ENCODE data around the gene NPBWR2. TPM values are rescaled to one million over a fixed set of nuclear protein-coding genes. Genes with fewer than 3 reads are reported as not detected.
A peak's percentile ranks its signal among the peaks of the same experiment; 100 is the strongest.
"Not testable (repeated sequence)": the region's sequence is repeated elsewhere in the genome, so short reads cannot be mapped to it uniquely, and the experiment has no call there.

NPBWR2 gene
- total RNA-seq, 1 donor from 2014 or later: not detected

DNA sequence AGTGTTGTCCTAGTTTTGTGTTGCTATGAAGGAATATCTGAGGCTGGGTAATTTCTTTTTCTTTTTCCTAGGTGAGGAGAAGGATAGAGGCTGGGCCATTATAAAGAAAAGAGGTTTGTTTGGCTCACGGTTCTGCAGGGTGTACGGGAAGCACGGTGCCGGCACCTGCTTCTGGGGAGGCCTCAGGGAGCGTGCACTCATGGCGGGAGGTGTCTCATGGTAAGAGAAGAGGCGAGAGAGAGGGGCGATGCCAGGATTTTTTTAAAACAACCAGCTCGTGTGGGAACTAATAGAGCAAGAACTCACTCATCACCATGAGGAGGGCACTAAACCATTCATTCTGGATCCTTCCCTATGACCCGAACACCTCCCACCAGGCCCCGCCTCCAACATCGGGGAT lies 14.2 kb upstream of the NPBWR2 start:
- Mint-ChIP-seq H3K9me3 (ENCODE audit: unreplicated experiment) (no peaks in the 10 kb centered on the region), H3K27ac (ENCODE audit: unreplicated experiment) (no peak overlapping the region), H3K27me3 (ENCODE audit: unreplicated experiment) (peaks cover 34% of the 10 kb centered on the region), H3K4me1 (ENCODE audit: unreplicated experiment) (peaks cover 3% of the 10 kb centered on the region), H3K4me3 (ENCODE audit: unreplicated experiment) (no peak overlapping the region), H3K36me3 (ENCODE audit: unreplicated experiment) (no peaks in the 10 kb centered on the region)
- no peak for DNase-seq (ENCODE audit: extremely low spot score, unreplicated experiment)
- TF ChIP-seq, protein P1, sequence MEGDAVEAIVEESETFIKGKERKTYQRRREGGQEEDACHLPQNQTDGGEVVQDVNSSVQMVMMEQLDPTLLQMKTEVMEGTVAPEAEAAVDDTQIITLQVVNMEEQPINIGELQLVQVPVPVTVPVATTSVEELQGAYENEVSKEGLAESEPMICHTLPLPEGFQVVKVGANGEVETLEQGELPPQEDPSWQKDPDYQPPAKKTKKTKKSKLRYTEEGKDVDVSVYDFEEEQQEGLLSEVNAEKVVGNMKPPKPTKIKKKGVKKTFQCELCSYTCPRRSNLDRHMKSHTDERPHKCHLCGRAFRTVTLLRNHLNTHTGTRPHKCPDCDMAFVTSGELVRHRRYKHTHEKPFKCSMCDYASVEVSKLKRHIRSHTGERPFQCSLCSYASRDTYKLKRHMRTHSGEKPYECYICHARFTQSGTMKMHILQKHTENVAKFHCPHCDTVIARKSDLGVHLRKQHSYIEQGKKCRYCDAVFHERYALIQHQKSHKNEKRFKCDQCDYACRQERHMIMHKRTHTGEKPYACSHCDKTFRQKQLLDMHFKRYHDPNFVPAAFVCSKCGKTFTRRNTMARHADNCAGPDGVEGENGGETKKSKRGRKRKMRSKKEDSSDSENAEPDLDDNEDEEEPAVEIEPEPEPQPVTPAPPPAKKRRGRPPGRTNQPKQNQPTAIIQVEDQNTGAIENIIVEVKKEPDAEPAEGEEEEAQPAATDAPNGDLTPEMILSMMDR (IDR thresholded peaks at IDR 0.05): no peak

DNA sequence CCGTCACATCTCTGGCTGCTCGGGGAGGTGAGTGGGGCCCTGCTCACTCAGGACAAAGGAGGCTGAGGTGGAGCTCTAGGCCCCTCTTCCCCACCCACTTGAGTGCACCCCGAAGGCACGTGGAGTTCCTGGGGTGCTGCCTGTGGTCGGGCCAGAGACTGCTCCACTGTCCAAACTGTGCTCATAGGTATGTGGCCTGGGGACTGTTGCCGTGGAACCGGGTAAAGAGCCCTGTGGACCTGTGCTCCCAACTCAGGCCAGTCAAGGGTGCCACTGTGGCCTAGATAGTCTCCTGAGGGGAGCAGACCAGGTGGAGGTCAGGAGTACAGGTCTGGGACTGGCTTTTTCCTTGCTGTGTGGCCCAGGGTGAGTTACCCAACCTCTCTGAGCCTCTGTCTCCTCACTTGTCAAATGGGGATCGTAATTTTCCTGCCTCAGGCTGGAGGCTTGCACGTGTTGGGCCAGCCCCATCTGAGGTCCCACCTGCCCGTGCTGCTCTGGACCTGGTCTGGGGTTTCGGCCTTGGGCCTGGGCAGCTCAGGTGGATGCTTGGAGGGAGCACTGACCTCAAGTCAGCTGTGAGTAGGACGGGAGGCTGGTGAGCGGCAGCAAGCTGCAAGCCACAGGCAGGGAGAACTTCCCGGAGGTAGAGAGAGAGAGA lies 12.4 kb upstream of the NPBWR2 start:
- no peak for DNase-seq (ENCODE audit: extremely low spot score, unreplicated experiment)
- Mint-ChIP-seq H3K27ac (ENCODE audit: unreplicated experiment) (peak overlapping the region; percentile 60), H3K36me3 (ENCODE audit: unreplicated experiment) (no peaks in the 10 kb centered on the region)

DNA sequence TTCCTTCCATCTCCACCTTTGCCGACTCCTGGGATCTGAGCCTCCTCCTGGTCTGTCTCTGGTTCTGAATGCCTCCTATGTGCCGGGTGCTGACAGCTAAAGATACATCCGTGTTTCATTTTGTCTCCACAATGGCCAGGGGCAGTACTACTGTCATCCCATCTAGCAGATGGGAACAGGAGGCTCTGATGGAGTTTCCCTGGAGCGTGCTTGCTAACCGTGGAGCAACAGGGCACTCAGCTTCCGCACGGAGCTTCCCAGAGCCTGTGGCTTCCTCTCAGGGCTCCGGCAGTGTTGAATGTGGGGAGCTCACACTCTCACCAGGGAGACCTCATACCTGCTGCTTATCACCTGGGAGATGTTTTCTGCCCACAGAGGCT lies 11.9 kb upstream of the NPBWR2 start:
- no peaks in the 10 kb centered on the region for H3K36me3 Mint-ChIP-seq (ENCODE audit: unreplicated experiment)
- peaks cover 27% of the 10 kb centered on the region for H3K27me3 Mint-ChIP-seq (ENCODE audit: unreplicated experiment)
- no peaks in the 10 kb centered on the region for H3K9me3 Mint-ChIP-seq (ENCODE audit: unreplicated experiment)
- DNase-seq (ENCODE audit: extremely low spot score, unreplicated experiment): no peak
- TF ChIP-seq, protein P1 (IDR thresholded peaks at IDR 0.05): no peak
- H3K4me1 Mint-ChIP-seq (ENCODE audit: unreplicated experiment): peaks cover 3% of the 10 kb centered on the region
- H3K27ac Mint-ChIP-seq (ENCODE audit: unreplicated experiment): no peak overlapping the region
- H3K4me3 Mint-ChIP-seq (ENCODE audit: unreplicated experiment): no peak overlapping the region

More for the DNA sequence above, 12.4 kb upstream of the NPBWR2 start:
- Mint-ChIP-seq H3K4me3 (ENCODE audit: unreplicated experiment) (no peak overlapping the region), H3K9me3 (ENCODE audit: unreplicated experiment) (no peaks in the 10 kb centered on the region), H3K27me3 (ENCODE audit: unreplicated experiment) (peaks cover 30% of the 10 kb centered on the region), H3K4me1 (ENCODE audit: unreplicated experiment) (peaks cover 3% of the 10 kb centered on the region)
- TF ChIP-seq, protein P1 (IDR thresholded peaks at IDR 0.05): no peak

DNA sequence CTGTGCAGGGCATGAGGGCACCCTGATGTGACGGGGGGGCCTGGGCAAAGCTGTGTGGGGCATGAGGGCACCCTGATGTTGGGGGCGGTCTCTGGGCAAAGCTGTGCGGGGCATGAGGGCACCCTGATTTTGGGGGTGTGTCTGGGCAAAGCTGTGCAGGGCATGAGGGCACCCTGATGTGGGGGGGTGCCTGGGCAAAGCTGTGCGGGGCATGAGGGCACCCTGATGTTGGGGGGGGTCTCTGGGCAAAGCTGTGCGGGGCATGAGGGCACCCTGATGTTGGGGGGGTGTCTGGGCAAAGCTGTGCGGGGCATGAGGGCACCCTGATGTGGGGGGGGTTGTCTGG lies 10.0 kb upstream of the NPBWR2 start:
- H3K4me3 Mint-ChIP-seq (ENCODE audit: unreplicated experiment); H3K27ac Mint-ChIP-seq (ENCODE audit: unreplicated experiment); H3K4me1 Mint-ChIP-seq (ENCODE audit: unreplicated experiment); H3K9me3 Mint-ChIP-seq (ENCODE audit: unreplicated experiment); H3K36me3 Mint-ChIP-seq (ENCODE audit: unreplicated experiment); DNase-seq (ENCODE audit: extremely low spot score, unreplicated experiment): not testable (repeated sequence)
- peaks cover 11% of the 10 kb centered on the region for H3K27me3 Mint-ChIP-seq (ENCODE audit: unreplicated experiment)

DNA sequence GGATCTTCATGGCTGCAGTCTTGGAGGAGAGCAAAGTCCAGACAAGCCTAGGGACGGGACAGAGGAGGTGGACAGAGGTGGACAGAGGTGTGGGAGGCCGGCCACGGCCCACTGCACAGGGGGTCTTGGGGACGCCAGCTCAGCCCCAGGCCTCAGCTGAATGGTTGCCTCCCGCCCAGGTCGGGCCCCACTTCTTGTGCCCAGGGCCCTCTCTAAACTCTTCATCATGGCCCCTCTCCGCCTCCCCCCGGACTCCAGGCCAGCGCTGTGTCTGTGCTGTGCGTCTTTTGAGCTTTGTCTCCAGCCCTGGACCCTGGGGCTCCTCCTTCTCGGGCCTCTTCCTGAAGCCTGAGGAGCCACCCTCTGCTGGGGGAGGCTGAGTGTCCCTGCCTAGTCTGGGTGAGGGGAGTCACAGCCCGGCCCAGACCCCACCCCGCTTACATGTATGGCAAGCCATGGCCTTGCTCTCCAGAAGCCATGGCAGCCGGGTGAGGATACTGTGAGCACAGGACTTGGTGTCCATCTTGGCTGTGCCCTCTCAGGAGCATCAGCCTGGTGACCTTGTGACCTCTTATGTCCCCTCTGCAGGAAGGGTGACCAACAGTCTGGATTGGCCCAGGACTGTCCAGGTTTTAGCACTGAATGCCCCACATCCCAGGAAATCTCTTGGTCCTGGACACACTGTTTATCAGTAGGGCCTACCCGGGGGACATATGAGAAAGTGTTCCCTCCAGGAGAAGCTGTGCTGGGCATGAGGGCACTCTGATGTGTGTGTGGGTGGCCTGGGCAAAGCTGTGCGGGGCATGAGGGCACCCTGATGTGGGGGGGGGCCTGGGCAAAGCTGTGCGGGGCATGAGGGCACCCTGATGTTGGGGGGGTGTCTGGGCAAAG lies 9.4 kb upstream of the NPBWR2 start:
- DNase-seq (ENCODE audit: extremely low spot score, unreplicated experiment): peak; percentile 74
- Mint-ChIP-seq H3K4me3 (ENCODE audit: unreplicated experiment) (no peak overlapping the region), H3K27ac (ENCODE audit: unreplicated experiment) (no peak overlapping the region), H3K9me3 (ENCODE audit: unreplicated experiment) (no peaks in the 10 kb centered on the region), H3K36me3 (ENCODE audit: unreplicated experiment) (no peaks in the 10 kb centered on the region), H3K4me1 (ENCODE audit: unreplicated experiment) (peaks cover 3% of the 10 kb centered on the region), H3K27me3 (ENCODE audit: unreplicated experiment) (peaks cover 8% of the 10 kb centered on the region)
- TF ChIP-seq, protein P1 (IDR thresholded peaks at IDR 0.05): no peak

Measured in osteocyte (in vitro differentiated cells).